ENCODE data around the gene APP.

- no peak for TF ChIP-seq CTCF (IDR thresholded peaks at IDR 0.05; ENCODE audit: borderline replicate concordance, extremely low read depth, low read length, poor library complexity, severe bottlenecking)
- no peak for TF ChIP-seq EZH2 (IDR thresholded peaks at IDR 0.05; ENCODE audit: borderline replicate concordance, low read depth, low read length, severe bottlenecking)
Measured at GRCh38 chr21:26153758-26154157, 16.8 kb downstream of the APP start.
